DMS114 treated with DMSO at 0.1 percent for 48 hours (cell line): ENCODE data around the gene CHODL.

Experiments used
- DNase-seq: peaks from one replicate; lab custom pipeline; 2025; ENCODE audit not compliant: unreplicated experiment; lab: John Stamatoyannopoulos, UW

The CHODL gene

DNA sequence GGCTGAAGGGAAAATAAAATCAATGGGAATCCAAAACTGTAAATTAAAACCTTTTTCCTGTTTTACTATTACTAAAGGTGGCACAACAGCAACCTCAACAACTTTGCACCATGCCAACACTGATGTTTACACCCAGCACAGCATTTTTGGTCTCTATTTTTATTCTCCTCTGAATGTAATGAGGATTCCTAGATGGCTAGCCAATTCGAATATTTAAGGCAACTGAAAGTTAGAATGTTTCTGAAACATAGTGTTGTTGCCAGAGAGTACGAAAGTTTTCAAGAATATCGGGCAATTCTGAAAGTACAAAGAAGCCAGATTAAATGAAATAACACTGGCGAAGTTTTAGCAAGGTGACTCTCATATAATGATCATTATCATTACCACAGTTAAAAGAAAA, 40.7 kb downstream of the CHODL start:
- DNase-seq, result no peak

GRCh38 chr21:18289876-18290275, 45.2 kb downstream of the CHODL start:
- DNase-seq, result no peak

- DNase-seq, result no peak
Measured at GRCh38 chr21:18294100-18294499, 49.5 kb downstream of the CHODL start.

GRCh38 chr21:18298228-18298627, 53.6 kb downstream of the CHODL start:
- DNase-seq, result no peak
